Measurements from ENCODE around the gene CCDC197.

Gene CCDC197

DNA sequence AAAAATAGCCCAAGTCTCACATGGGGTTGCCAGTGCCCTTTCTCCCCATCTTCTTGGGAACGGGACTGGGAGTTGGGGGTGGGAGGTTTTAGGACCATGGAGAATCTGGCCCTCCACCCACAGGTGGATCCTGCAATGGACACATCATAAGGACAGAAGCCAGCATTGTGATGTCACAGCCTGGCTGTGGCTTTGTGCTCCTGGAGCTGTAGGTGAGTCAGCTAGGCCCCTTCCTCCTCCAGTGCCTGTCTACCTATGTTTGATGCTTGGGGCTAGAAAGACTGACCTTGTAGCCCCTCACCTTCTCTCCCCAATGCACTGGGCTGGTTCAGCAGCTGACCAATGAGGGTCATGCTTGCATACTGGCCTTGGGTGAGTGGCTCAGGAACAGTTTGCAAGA, at the start of gene CCDC197:
CCDC197 (plus strand) TSS at position 220 of the 400 bp plus-strand sequence. CDS start 831 bp downstream, outside the sequence.
- no peaks in the 10 kb centered on the region for H4K20me1 ChIP-seq (ENCODE audit: insufficient read depth, low read length, poor library complexity, severe bottlenecking)
- H3K9ac ChIP-seq (ENCODE audit: low read depth, low read length, poor library complexity, severe bottlenecking), result no peak within 1 kb of the TSS
- H3K9me3 ChIP-seq (ENCODE audit: insufficient read depth, low read depth, low read length), result no peaks in the 10 kb centered on the region
- H3K4me1 ChIP-seq (ENCODE audit: insufficient read depth, low read length, poor library complexity, severe bottlenecking), result no peaks in the 10 kb centered on the region
- H3K36me3 ChIP-seq (ENCODE audit: insufficient read depth, low read length), result no peaks in the 10 kb centered on the region
- H3K9me2 ChIP-seq (replicated peaks; ENCODE audit: low read depth, low read length), result no peaks in the 10 kb centered on the region
- H3K27me3 ChIP-seq (ENCODE audit: insufficient read depth, low read length, poor library complexity, severe bottlenecking), result peaks cover 7% of the 10 kb centered on the region
- no peak within 1 kb of the TSS for H3K4me3 ChIP-seq (ENCODE audit: low read length, poor library complexity, severe bottlenecking)
- TF ChIP-seq EZH2phosphoT487 (IDR thresholded peaks at IDR 0.05; ENCODE audit: borderline replicate concordance), result no peak
- TF ChIP-seq, protein P1, sequence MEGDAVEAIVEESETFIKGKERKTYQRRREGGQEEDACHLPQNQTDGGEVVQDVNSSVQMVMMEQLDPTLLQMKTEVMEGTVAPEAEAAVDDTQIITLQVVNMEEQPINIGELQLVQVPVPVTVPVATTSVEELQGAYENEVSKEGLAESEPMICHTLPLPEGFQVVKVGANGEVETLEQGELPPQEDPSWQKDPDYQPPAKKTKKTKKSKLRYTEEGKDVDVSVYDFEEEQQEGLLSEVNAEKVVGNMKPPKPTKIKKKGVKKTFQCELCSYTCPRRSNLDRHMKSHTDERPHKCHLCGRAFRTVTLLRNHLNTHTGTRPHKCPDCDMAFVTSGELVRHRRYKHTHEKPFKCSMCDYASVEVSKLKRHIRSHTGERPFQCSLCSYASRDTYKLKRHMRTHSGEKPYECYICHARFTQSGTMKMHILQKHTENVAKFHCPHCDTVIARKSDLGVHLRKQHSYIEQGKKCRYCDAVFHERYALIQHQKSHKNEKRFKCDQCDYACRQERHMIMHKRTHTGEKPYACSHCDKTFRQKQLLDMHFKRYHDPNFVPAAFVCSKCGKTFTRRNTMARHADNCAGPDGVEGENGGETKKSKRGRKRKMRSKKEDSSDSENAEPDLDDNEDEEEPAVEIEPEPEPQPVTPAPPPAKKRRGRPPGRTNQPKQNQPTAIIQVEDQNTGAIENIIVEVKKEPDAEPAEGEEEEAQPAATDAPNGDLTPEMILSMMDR (conservative IDR thresholded peaks at IDR 0.05; ENCODE audit: low read length), result no peak
- H2AFZ ChIP-seq (ENCODE audit: low read length), result no peak within 1 kb of the TSS
- H3K4me2 ChIP-seq (ENCODE audit: low read depth, low read length, poor library complexity, severe bottlenecking), result no peak within 1 kb of the TSS
- no peaks in the 10 kb centered on the region for H3F3A ChIP-seq (ENCODE audit: low read depth)
- H3K79me2 ChIP-seq (ENCODE audit: insufficient read depth, low read length), result no peaks in the 10 kb centered on the region

DNA sequence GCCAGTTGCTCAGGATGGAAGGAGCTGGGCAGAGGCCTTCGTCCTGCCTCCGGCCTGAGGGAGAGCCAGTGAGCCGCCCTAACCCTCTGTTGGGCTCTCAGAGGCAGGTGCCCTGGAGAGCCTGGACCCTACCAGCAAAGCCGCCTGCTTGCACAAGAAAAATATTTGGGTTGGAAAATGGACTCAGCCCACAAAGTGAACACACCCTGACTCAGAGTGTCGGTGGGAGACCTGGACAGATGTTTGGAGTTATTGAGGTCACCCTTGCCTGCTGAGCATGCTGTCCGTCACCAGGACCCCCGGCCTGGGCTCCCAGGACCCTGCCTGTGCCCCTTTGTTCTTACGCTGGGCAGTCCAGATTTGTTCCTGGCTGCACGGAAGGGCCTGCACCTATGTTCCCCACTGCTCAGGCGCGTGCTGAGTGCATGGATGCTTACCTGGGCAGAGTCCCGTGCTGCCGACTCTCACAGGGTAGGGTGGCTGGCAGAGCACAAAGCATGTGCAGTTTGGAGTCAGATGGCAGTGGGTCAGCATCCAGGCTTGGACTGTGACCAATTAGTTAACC, 47.5 kb upstream of the CCDC197 start:
- Histone ChIP-seq H3K36me3 (ENCODE audit: insufficient read depth, low read length) (no peaks in the 10 kb centered on the region), H3K4me1 (ENCODE audit: insufficient read depth, low read length, poor library complexity, severe bottlenecking) (peaks cover 22% of the 10 kb centered on the region)
- TF ChIP-seq, protein P1 (conservative IDR thresholded peaks at IDR 0.05; ENCODE audit: low read length), result no peak
- TF ChIP-seq EZH2phosphoT487 (IDR thresholded peaks at IDR 0.05; ENCODE audit: borderline replicate concordance), result no peak

DNA sequence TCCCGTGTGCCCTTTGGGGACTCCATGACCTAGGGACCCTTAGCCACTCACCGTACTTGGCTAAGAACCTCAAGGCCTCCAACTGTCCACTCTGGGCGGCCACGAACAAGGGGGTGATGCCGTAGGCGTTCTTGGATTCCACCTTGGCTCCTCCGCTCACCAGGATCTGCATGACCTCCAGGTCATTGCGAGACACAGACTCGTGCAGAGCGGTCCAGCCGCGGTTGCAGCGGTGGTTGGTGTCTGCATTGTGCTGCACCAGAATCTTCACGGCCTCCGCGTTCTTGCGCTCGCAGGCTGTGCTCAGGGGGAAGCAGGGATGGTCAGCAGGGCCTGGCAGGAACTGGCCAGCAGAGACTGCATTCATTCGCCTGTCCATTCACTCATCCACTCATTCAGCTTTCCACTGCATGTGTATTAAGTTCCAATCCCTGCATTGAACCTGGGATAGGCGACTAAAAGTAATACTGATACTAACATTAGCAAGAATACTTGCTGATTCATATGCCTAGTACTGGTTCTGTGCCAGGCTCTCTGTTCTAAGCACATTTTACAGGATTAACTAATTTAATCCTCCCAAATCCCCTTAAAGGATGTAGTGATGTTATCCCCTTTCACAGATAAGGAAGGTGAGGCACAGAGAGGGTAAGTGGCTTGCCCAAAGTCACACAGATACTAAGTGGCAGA, 46.0 kb upstream of the CCDC197 start:
- TF ChIP-seq EZH2phosphoT487 (IDR thresholded peaks at IDR 0.05; ENCODE audit: borderline replicate concordance), result no peak
- TF ChIP-seq, protein P1 (conservative IDR thresholded peaks at IDR 0.05; ENCODE audit: low read length), result no peak

More for the DNA sequence above, 47.5 kb upstream of the CCDC197 start:
- H3K27me3 ChIP-seq (ENCODE audit: insufficient read depth, low read length, poor library complexity, severe bottlenecking), result no peaks in the 10 kb centered on the region
- H3F3A ChIP-seq (ENCODE audit: low read depth), result no peaks in the 10 kb centered on the region
- no peak overlapping the region for H3K4me2 ChIP-seq (ENCODE audit: low read depth, low read length, poor library complexity, severe bottlenecking)
- no peak overlapping the region for H2AFZ ChIP-seq (ENCODE audit: low read length)
- no peaks in the 10 kb centered on the region for H3K9me2 ChIP-seq (replicated peaks; ENCODE audit: low read depth, low read length)
- H3K79me2 ChIP-seq (ENCODE audit: insufficient read depth, low read length), result no peaks in the 10 kb centered on the region
- H3K4me3 ChIP-seq (ENCODE audit: low read length, poor library complexity, severe bottlenecking), result no peak overlapping the region
- H3K9ac ChIP-seq (ENCODE audit: low read depth, low read length, poor library complexity, severe bottlenecking), result no peak overlapping the region
- H3K9me3 ChIP-seq (ENCODE audit: insufficient read depth, low read depth, low read length), result no peaks in the 10 kb centered on the region
- H4K20me1 ChIP-seq (ENCODE audit: insufficient read depth, low read length, poor library complexity, severe bottlenecking), result no peaks in the 10 kb centered on the region

More for the DNA sequence above, 46.0 kb upstream of the CCDC197 start:
- Histone ChIP-seq H3K9ac (ENCODE audit: low read depth, low read length, poor library complexity, severe bottlenecking) (no peak overlapping the region), H3K4me1 (ENCODE audit: insufficient read depth, low read length, poor library complexity, severe bottlenecking) (peaks cover 37% of the 10 kb centered on the region), H3K27me3 (ENCODE audit: insufficient read depth, low read length, poor library complexity, severe bottlenecking) (no peaks in the 10 kb centered on the region), H3K4me2 (ENCODE audit: low read depth, low read length, poor library complexity, severe bottlenecking) (no peak overlapping the region), H3K4me3 (ENCODE audit: low read length, poor library complexity, severe bottlenecking) (no peak overlapping the region), H3K9me2 (replicated peaks; ENCODE audit: low read depth, low read length) (no peaks in the 10 kb centered on the region), H3K79me2 (ENCODE audit: insufficient read depth, low read length) (no peaks in the 10 kb centered on the region), H2AFZ (ENCODE audit: low read length) (no peak overlapping the region), H3F3A (ENCODE audit: low read depth) (no peaks in the 10 kb centered on the region), H4K20me1 (ENCODE audit: insufficient read depth, low read length, poor library complexity, severe bottlenecking) (no peaks in the 10 kb centered on the region), H3K9me3 (ENCODE audit: insufficient read depth, low read depth, low read length) (no peaks in the 10 kb centered on the region), H3K36me3 (ENCODE audit: insufficient read depth, low read length) (no peaks in the 10 kb centered on the region)

Measured in Loucy (cell line).